Breast epithelium (tissue), 4 donors: ENCODE measurements around the gene BMI1. TPM values are rescaled to one million over a fixed set of nuclear protein-coding genes. Genes with fewer than 3 reads are reported as not detected.

Experiments
- DNase-seq, 2 donors: peaks; one replicate each; pipeline ENCODE4 v3.0.0-alpha.2; 2019; ENCODE audit warnings: low spot score in 2 of 2
- H3K27ac ChIP-seq, 2 donors: fragments of 200-600 bp; sonication (generic) in 1 of 2; one replicate each; pipeline ENCODE4 v1.5.1; 2016 to 2019; ENCODE audit warnings: mild to moderate bottlenecking in 1 of 2
- H3K27me3 ChIP-seq, 2 donors: fragments of 200-600 bp; sonication (generic) in 1 of 2; one replicate each; pipeline versions ENCODE4 v1.5.1 to v1.6.0; 2017 to 2019; ENCODE audit warnings: control low read depth in 1 of 2, mild to moderate bottlenecking in 1 of 2
- H3K36me3 ChIP-seq: fragments of 200-600 bp; one replicate; pipeline ENCODE4 v1.5.1; 2019
- H3K4me1 ChIP-seq, 2 donors: fragments of 200-600 bp; sonication (generic); one replicate each; pipeline ENCODE4 v1.5.1; 2016 to 2019; ENCODE audit warnings: control low read depth in 1 of 2
- H3K4me3 ChIP-seq, 3 donors: fragments of 200-600 bp; sonication (generic); 1 replicate in 2 of 3; 2 replicates in 1 of 3; pipeline ENCODE4 v1.5.1; 2016 to 2019; ENCODE audit warnings: mild to moderate bottlenecking in 3 of 3, moderate library complexity in 2 of 3
- H3K9me3 ChIP-seq, 2 donors: fragments of 200-600 bp; sonication (generic) in 1 of 2; one replicate each; pipeline ENCODE4 v1.5.1; 2016 to 2019; ENCODE audit warnings: control low read depth in 1 of 2
- POLR2A ChIP-seq: fragments of 450-650 bp; IDR thresholded peaks from one replicate; pipeline ENCODE4 v1.6.1; 2016; ENCODE audit warnings: antibody characterized with exemption, mild to moderate bottlenecking, moderate library complexity
- POLR2AphosphoS5 ChIP-seq, 3 donors: sonication (generic); formaldehyde crosslinking; IDR thresholded peaks; one replicate each; pipeline ENCODE4 v1.6.1; 2017; ENCODE audit warnings: antibody characterized with exemption in 3 of 3
- intact Hi-C: fragments of 100-400 bp; cut with DNase I; formaldehyde crosslinking; loops from one replicate; pipeline ENCODE4 v1.15.1; 2023; ENCODE audit warnings: low total_unique reads
- total RNA-seq, 3 donors: library from RNA; depleted of rRNA; stranded (reverse); fragments of >200 nt; gene quantifications; one replicate each; pipeline ENCODE4 v1.1.0, GENCODE V29; 2016
- TF ChIP-seq, protein P1 (sequence below), 3 donors: fragments of 450-650 bp; IDR thresholded peaks; one replicate each; pipeline ENCODE4 v1.5.1; 2016 to 2017; ENCODE audit warnings: antibody characterized with exemption in 3 of 3, mild to moderate bottlenecking in 3 of 3, moderate library complexity in 3 of 3

Gene BMI1
- total RNA-seq, 3 donors from 2014 or later, result 48.5 to 92.3 (median 68.5) TPM

DNA sequence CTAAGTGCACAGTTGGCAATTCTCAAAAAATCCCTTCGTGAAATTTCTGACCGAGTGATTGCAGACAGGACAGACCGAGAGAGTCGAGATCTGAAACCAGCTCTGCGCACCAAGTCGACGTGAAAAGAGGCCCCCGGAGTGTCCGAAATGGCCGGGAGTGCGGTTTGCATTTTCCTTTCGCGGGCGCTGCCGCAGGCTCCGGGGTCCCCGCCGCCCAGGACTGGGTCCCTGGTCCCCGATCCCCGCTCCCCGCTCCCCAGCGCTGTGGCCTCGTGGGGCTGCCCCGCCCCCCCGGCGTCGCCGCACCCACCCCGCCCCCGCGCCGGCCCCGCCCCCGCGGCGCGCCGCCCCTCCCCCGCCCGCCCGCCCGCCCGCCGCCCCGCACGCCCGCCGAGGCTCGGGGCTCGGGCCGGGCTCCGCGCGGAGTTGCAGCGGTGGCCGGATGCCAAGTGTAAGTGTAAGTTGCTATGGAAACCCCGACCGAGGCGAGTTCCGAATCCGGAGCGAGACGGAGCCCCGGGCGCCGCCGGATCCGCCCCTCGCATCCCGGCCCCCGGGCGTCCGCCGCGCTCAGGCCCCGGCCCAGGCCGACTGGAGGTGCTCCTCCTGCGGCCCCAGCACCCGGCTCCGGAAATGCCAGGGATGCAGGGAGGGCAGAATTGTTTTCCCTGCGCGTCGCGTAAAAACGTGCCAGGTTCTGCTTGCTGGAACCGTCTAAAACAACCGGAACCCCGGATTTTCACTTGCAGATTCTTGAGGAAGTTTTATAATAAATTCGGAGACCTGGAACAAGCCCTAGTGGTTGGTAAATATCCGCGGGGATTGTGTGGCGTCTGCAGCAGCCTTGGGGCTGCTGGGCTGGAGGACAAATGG, 4.6 kb downstream of the BMI1 start:
- Histone ChIP-seq H3K27me3 (peaks cover 0 to 3% of the 10 kb centered on the region in 2 donors), H3K4me1 (peaks cover 0 to 25% of the 10 kb centered on the region in 2 donors), H3K9me3 (no peaks in the 10 kb centered on the region), H3K36me3 (peaks cover 5% of the 10 kb centered on the region), H3K4me3 (peak overlapping the region; percentile 57 to 76 (median 68)), H3K27ac (peak overlapping the region; percentile 72 to 83)
- DNase-seq, result no peak
- no peak for TF ChIP-seq POLR2AphosphoS5 (IDR thresholded peaks at IDR 0.05)
- TF ChIP-seq, protein P1, sequence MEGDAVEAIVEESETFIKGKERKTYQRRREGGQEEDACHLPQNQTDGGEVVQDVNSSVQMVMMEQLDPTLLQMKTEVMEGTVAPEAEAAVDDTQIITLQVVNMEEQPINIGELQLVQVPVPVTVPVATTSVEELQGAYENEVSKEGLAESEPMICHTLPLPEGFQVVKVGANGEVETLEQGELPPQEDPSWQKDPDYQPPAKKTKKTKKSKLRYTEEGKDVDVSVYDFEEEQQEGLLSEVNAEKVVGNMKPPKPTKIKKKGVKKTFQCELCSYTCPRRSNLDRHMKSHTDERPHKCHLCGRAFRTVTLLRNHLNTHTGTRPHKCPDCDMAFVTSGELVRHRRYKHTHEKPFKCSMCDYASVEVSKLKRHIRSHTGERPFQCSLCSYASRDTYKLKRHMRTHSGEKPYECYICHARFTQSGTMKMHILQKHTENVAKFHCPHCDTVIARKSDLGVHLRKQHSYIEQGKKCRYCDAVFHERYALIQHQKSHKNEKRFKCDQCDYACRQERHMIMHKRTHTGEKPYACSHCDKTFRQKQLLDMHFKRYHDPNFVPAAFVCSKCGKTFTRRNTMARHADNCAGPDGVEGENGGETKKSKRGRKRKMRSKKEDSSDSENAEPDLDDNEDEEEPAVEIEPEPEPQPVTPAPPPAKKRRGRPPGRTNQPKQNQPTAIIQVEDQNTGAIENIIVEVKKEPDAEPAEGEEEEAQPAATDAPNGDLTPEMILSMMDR (IDR thresholded peaks at IDR 0.05), result no peak
- no peak for TF ChIP-seq POLR2A
- intact Hi-C loops, result no loop called here

DNA sequence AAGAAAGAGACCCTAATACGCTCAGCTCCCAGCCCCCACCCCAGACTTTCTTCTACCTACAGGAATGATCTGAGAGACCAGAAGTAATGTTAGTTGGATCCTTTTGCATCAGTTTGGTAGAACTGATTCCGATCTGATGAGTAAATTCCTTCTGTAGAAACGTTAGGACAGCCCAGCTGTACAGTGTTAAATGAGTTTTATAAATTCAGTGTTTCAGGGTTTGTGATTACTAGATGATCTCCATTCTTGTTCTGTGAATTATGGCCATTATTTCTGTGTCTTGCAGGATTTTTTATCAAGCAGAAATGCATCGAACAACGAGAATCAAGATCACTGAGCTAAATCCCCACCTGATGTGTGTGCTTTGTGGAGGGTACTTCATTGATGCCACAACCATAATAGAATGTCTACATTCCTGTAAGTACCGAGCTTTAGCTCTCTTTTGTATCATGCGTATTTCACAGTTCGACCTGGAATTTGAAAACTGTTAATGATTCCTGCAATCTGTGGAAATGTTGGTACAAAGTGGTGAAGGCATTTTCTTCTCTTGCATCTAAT, 5.3 kb downstream of the BMI1 start:
- DNase-seq, result no peak
- peaks cover 0 to 25% of the 10 kb centered on the region in 2 donors for H3K4me1 ChIP-seq
- no peaks in the 10 kb centered on the region for H3K9me3 ChIP-seq
- peaks cover 5% of the 10 kb centered on the region for H3K36me3 ChIP-seq
- TF ChIP-seq POLR2A (no peak), POLR2AphosphoS5 (IDR thresholded peaks at IDR 0.05) (no peak)
- TF ChIP-seq, protein P1 (IDR thresholded peaks at IDR 0.05), result no peak
- intact Hi-C loops, result no loop called here
- H3K27ac ChIP-seq, result peak overlapping the region; percentile 71 to 83
- peaks cover 0 to 3% of the 10 kb centered on the region in 2 donors for H3K27me3 ChIP-seq
- H3K4me3 ChIP-seq, result peak overlapping the region; percentile 57 to 76 (median 68)

DNA sequence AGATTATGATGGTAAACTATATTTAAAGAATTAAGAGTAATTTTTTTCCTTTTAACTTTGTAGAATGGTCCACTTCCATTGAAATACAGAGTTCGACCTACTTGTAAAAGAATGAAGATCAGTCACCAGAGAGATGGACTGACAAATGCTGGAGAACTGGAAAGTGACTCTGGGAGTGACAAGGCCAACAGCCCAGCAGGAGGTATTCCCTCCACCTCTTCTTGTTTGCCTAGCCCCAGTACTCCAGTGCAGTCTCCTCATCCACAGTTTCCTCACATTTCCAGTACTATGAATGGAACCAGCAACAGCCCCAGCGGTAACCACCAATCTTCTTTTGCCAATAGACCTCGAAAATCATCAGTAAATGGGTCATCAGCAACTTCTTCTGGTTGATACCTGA, 8.3 kb downstream of the BMI1 start:
- Histone ChIP-seq H3K9me3 (no peaks in the 10 kb centered on the region), H3K36me3 (peaks cover 12% of the 10 kb centered on the region), H3K27ac (no peak overlapping the region), H3K27me3 (peaks cover 0 to 2% of the 10 kb centered on the region in 2 donors), H3K4me3 (no peak overlapping the region), H3K4me1 (peaks cover 0 to 7% of the 10 kb centered on the region in 2 donors)
- DNase-seq, result no peak
- TF ChIP-seq POLR2AphosphoS5 (IDR thresholded peaks at IDR 0.05), result no peak
- intact Hi-C loops, result no loop called here

DNA sequence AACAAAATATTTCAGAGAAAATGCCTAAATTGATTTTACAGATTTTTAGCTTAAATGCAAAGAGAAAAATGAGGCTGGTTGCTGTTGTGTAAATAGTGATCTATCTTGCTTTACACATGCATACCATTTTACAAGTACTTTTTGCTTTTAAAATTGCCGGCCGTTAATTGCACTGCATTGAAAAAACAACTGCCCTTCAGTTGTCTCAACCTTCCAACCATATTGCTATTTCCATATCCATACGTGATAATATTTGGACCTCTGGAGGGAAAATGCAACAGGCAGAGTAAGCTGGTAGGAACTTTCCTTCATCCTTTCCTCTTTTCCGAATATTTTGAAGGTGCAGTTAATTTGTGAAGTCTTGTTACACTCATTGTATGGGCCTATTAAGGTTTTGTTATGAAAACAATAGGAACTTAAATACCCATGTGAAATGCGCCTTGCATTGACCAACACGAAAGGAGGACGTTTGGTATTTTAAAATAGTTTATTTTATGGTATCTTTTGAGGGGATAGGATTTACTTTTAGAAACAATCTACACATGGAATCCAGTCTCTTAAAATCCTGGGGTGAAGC, 11.3 kb downstream of the BMI1 start:
- TF ChIP-seq POLR2AphosphoS5 (IDR thresholded peaks at IDR 0.05), result no peak
- no peak for TF ChIP-seq POLR2A
- intact Hi-C loops, result no loop called here
- no peak for DNase-seq
- Histone ChIP-seq H3K4me3 (no peak overlapping the region), H3K4me1 (no peaks in the 10 kb centered on the region), H3K27me3 (peaks cover 8 to 32% of the 10 kb centered on the region in 2 donors), H3K9me3 (no peaks in the 10 kb centered on the region), H3K27ac (no peak overlapping the region), H3K36me3 (peaks cover 12% of the 10 kb centered on the region)

DNA sequence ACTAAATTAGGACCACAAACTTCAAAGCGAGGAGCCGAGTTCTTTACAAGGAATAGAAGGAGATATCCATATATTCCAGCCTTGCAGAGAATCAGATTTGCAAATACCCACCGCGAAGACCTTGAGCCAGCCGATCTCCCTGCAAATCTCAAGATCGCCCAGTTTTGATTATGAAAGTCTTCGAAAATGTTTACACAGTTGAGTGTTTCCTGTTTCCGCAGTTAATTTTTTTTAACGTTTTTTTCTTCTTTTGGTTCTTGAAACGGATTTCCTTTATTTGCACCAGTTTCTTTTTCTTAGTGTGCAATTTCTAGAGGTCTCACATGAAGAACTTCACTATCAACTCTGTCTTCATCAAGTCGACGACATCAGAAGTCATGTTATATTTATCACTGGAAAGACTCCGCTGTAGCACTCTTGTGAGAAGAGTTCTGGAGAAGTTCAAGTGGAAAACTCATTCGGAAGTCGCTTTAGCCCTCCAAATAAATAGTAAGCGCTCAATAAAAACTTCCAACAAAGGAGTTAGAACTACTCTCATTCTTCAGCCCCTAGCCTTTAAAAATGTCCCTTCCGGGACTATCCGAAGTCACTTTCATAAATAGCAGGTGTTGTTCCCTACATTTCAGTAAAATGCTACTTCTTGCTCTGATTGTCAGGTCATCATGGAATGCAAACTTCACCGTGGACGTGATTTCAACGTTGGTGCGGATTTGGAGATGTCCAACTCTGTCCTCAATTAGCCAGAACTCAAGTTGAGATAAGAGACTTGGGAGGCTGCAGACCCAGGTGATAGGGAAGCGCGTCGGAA, 12.5 kb downstream of the BMI1 start:
- H3K4me3 ChIP-seq, result no peak overlapping the region
- no peak for DNase-seq
- H3K36me3 ChIP-seq, result peaks cover 7% of the 10 kb centered on the region
- H3K9me3 ChIP-seq, result no peaks in the 10 kb centered on the region
- intact Hi-C loops, result no loop called here
- H3K27me3 ChIP-seq, result peaks cover 8 to 44% of the 10 kb centered on the region in 2 donors
- H3K27ac ChIP-seq, result no peak overlapping the region
- TF ChIP-seq, protein P1 (IDR thresholded peaks at IDR 0.05), result no peak
- no peak for TF ChIP-seq POLR2A
- TF ChIP-seq POLR2AphosphoS5 (IDR thresholded peaks at IDR 0.05), result no peak
- no peaks in the 10 kb centered on the region for H3K4me1 ChIP-seq
